HG03095 (cell line): ENCODE data around the gene TYRO3.

Experiments
- ATAC-seq: cut with Tn5 transposase; IDR thresholded peaks from one replicate; pipeline ENCODE4 v1.9.1; 2021; ENCODE audit warnings: moderate library complexity; ENCODE audit not compliant: unreplicated experiment

The TYRO3 gene

GRCh38 chr15:41603411-41603935, 44.5 kb downstream of the TYRO3 start:
- no peak for ATAC-seq

- no peak for ATAC-seq
These were observed 45.2 kb downstream of the TYRO3 start for GRCh38 chr15:41603941-41604911.

DNA sequence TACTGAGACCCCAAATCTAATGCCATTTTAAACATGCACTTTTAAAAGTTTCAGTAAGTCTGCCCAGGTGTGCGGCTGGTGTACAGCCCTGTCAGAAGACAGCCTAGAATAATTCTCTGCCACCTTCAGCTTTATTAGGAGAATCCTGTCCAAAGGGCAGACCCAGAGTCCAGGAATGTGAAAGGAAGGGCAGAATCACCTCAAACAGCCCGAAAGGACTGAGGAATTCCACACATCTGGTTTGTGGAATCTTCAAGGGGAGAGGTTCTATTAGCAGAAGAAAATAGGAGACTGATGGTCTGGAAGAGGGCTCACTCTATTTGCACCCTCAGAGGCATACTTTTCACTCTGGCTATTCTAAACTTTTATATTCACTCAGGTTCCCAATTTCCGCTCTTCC, 46.6 kb downstream of the TYRO3 start:
- ATAC-seq, result no peak

DNA sequence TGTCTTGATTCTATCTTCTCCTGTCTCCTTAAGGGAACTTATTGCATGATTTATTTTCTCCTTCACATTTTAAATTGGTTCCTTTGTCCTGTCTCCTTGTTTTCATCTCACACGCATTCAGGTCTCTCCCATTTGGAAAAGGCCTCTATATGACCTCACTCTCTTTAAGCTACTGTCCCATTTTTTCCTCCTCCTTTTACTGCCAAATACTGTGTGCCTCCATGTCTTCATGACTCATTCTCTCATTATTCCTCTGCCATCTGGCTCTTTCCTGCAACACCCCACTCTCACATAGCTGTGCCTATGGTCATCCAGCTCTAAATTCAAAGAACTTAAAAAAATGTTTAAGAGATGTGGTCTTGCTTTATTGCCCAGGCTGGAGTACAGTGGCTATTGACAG, 48.0 kb downstream of the TYRO3 start:
- no peak for ATAC-seq

DNA sequence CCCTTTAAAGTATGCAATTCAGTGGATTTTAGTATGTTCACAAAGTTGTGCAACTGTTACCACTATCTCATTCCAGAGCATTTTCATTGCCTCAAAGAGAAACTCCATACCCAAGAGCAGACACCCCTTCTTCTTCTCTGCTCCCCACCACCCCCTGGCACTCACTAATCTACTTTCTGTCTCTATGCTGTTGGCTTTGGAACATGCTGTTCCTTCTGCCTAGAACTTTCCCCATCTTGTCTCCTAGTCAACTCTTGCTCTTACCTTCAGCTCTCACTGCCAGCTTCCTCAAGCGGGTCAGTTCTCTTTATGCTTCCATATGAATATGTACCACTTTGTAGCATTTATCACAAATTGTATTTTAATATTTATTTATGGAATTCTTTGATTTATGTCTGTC, 50.1 kb downstream of the TYRO3 start:
- ATAC-seq, result no peak

GRCh38 chr15:41610048-41610447, 51.0 kb downstream of the TYRO3 start:
- ATAC-seq, result no peak

- ATAC-seq, result no peak
These were observed 61.7 kb downstream of the TYRO3 start for GRCh38 chr15:41620536-41621199.

DNA sequence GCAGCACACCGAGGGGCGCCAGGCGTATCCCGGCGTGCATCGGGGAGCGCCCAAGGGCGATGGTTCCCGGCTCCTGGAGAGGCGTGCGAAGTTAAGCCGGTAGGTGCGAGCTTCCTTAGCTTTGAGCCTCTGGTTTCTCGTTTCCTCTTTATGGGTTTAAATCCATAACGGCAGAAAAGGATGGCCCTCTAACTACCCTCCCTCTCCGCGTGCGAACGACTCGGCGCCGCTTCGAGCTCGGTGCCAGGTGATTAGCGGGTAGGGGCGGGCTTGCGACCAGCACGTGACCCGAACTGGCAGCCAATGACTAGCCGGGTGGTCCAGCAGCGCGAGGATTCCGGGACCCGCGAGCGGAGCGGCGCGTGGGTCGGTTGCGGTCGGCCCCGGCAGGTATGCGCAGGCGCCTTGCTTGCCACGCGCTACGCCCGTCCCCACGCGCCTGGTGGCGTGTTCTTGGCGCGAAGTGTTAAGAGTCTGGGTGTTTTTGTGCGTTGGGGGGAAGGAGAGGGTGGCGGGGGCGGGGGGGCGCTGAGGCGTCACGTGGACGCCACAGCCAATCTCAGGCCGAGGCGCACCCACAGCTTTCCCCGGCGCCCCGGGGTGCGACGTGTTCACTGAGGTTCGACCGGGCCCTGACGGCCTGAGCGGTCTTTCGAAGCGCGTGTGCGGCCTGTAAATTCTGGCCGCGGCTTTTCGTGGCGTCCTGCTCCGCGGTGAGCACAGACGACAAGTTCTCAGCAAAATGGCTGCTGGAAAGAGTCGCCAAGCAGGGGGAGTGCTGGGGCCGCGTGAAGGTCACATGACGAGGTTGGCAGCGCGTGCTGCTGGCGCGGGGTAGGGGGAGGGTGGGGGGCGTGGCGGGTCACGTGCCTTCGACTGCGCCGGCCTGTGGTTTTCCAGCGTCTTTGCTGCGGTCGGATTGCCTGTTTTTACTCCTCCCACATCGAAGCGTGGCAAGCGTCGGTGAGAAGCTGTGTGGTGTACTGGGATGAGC, 62.5 kb downstream of the TYRO3 start:
- ATAC-seq, result no peak

DNA sequence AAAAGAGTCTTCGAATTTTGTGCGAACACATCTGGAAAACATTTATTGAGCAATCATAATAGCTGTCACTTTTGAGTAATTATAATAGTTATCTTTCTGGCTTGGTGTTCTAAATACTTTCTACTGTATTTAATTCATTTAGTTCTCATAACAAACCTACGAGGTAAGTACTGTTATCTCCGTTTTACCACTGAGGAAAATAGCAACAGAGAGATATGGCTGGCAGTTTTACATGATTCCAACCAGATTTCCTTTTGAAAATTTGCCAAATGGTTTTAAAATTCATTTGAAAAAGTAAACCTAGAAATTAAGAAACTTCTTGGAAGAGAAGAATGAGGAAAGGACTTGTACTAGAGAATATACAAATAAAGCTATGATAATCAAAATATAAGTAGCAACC, 63.9 kb downstream of the TYRO3 start:
- no peak for ATAC-seq

DNA sequence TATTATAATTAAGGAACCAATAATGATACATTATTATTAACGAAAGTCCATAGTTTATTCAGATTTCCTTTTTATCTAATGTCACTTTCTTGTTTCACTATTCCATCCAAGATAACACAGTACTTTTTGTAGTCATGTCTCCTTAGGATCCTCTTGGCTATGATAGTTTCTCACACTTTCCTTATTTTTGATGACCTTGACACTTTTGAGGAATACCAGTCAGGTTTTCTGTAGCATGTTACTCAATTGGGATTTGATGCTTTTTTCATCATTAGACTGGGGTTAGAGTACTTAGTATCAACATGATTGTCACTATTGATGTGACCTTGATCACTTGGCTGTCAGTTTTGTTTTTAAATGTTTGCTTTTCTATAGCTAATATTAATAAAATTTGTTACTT, 68.2 kb downstream of the TYRO3 start:
- ATAC-seq, result no peak

DNA sequence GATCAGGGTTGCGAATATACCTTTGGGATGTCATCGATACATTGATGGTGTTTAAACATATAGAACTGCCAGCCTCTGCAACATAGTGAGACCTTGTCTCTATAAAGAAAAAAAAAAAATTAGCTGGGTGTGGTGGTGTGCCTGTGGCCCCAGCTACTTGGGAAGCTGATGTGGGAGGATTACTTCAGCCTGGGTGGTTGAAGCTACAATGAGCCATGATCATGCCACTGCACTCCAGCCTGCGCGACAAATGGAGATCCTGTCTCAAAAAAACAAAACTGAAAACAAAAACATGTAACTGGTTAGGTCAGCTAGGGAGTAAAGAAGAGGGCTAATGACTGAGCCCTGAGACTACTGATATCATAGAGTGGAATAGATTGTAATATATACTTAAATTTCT, 70.5 kb downstream of the TYRO3 start:
- no peak for ATAC-seq

DNA sequence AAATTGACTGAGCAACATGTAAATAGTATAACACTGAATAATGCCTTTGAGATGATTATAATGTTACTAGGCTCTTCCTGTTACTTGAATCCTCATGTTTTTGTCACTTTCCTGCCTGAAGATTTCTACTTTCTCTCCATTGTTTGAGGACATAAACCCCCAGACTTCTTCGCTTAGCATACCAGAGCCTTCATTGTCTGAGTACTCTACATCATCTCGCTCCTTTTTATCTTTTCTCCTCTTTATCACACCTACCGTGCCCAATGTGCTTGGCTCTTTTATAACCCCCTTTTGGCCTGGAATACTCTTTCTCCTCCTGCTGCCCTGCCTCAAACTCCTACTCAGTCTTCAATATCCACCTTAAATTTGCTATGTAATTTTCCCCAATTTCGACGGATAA, 70.9 kb downstream of the TYRO3 start:
- no peak for ATAC-seq

DNA sequence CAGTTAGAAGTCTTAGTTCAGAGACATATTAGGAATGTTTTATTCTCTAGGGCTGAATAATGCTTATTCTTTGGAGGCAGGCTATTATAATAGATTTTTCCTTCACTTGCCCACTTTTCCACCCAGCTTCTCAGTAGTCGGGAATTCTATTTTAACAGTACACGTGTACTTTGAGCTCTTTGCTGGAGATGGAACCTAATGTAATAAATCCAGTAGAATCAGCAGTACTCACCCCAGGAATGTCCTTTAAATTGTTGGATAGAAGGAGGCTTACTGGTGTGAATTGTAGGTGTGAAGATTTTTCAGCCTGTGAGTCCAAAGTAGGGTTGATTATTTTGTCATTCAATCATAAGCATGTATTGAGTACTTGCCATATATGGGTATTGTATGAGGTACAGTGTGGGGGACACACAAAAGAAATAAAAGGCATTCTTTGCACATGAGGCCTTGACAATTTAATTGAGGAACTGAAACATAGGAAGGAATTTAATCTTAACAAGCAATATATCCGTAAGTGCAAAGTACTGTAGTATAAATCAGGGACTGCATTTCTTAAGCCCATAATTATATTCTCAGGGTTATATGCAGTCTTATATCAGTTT, 71.7 kb downstream of the TYRO3 start:
- no peak for ATAC-seq

GRCh38 chr15:41631880-41632470, 73.0 kb downstream of the TYRO3 start:
- ATAC-seq, result no peak
